Measurements from ENCODE around the gene CALM3. TPM values are rescaled to one million over a fixed set of nuclear protein-coding genes. Genes with fewer than 3 reads are reported as not detected.

CALM3 gene
- total and polyA plus RNA-seq, 2 experiments from 2014 or later: 237 to 246 TPM

- Histone ChIP-seq H3K27ac (no peak overlapping the region), H2AFZ (no peak overlapping the region), H3K36me3 (replicated peaks; ENCODE audit: insufficient read depth, low read depth) (no peaks in the 10 kb centered on the region), H3K9me2 (replicated peaks; ENCODE audit: insufficient read depth) (no peaks in the 10 kb centered on the region), H3K27me3 (peaks cover 24% of the 10 kb centered on the region), H3K4me2 (no peak overlapping the region), H3K9me3 (ENCODE audit: low read depth) (no peaks in the 10 kb centered on the region), H4K20me1 (ENCODE audit: insufficient read depth, poor library complexity, severe bottlenecking) (no peaks in the 10 kb centered on the region), H3K4me1 (ENCODE audit: insufficient read depth) (no peaks in the 10 kb centered on the region), H3K4me3 (no peak overlapping the region), H3K79me2 (peaks cover 5% of the 10 kb centered on the region)
- TF ChIP-seq CTCF (IDR thresholded peaks at IDR 0.05; ENCODE audit: poor library complexity) (no peak), EZH2 (IDR thresholded peaks at IDR 0.05; ENCODE audit: borderline replicate concordance) (peak; percentile 47)
- DNase-seq (ENCODE audit: low spot score): no peak
- 50% methylated on average over 42 of the region's 144 CpGs for WGBS (ENCODE audit: low lambda C conversion rate, missing lambda C conversion rate)
Measured at GRCh38 chr19:46648961-46649960, 48.1 kb downstream of the CALM3 start.

- no peaks in the 10 kb centered on the region for H4K20me1 ChIP-seq (ENCODE audit: insufficient read depth, poor library complexity, severe bottlenecking)
- no peak for DNase-seq (ENCODE audit: low spot score)
- WGBS (ENCODE audit: low lambda C conversion rate, missing lambda C conversion rate): 84% methylated on average over 7 of the region's 7 CpGs
Measured at GRCh38 chr19:46650445-46650844, 49.3 kb downstream of the CALM3 start.

GRCh38 chr19:46654621-46655152 lies 53.6 kb downstream of the CALM3 start:
- Histone ChIP-seq H4K20me1 (ENCODE audit: insufficient read depth, poor library complexity, severe bottlenecking) (no peaks in the 10 kb centered on the region), H3K27ac (peak overlapping the region; percentile 48), H3K4me2 (peak overlapping the region; percentile 1), H3K9me2 (replicated peaks; ENCODE audit: insufficient read depth) (no peaks in the 10 kb centered on the region), H3K4me3 (no peak overlapping the region), H3K27me3 (peaks cover 19% of the 10 kb centered on the region), H3K36me3 (replicated peaks; ENCODE audit: insufficient read depth, low read depth) (no peaks in the 10 kb centered on the region), H2AFZ (no peak overlapping the region), H3K79me2 (peaks cover 39% of the 10 kb centered on the region), H3K4me1 (ENCODE audit: insufficient read depth) (no peaks in the 10 kb centered on the region), H3K9me3 (ENCODE audit: low read depth) (no peaks in the 10 kb centered on the region)
- TF ChIP-seq CTCF (IDR thresholded peaks at IDR 0.05; ENCODE audit: poor library complexity) (no peak), EZH2 (IDR thresholded peaks at IDR 0.05; ENCODE audit: borderline replicate concordance) (no peak), EZH2phosphoT487 (IDR thresholded peaks at IDR 0.05; ENCODE audit: low read depth, severe bottlenecking, unreplicated experiment) (no peak)
- no peak for DNase-seq (ENCODE audit: low spot score)
- whole genome bisulfite sequencing (ENCODE audit: low lambda C conversion rate, missing lambda C conversion rate): 44% methylated on average over 13 of the region's 16 CpGs

More at GRCh38 chr19:46650445-46650844, 49.3 kb downstream of the CALM3 start:
- no peak overlapping the region for H3K4me3 ChIP-seq
- H3K4me2 ChIP-seq: no peak overlapping the region
- peaks cover 8% of the 10 kb centered on the region for H3K79me2 ChIP-seq
- H2AFZ ChIP-seq: no peak overlapping the region
- H3K4me1 ChIP-seq (ENCODE audit: insufficient read depth): no peaks in the 10 kb centered on the region
- H3K9me2 ChIP-seq (replicated peaks; ENCODE audit: insufficient read depth): no peaks in the 10 kb centered on the region
- TF ChIP-seq EZH2phosphoT487 (IDR thresholded peaks at IDR 0.05; ENCODE audit: low read depth, severe bottlenecking, unreplicated experiment): no peak
- no peak for TF ChIP-seq EZH2 (IDR thresholded peaks at IDR 0.05; ENCODE audit: borderline replicate concordance)
- no peak for TF ChIP-seq CTCF (IDR thresholded peaks at IDR 0.05; ENCODE audit: poor library complexity)
- no peaks in the 10 kb centered on the region for H3K36me3 ChIP-seq (replicated peaks; ENCODE audit: insufficient read depth, low read depth)
- peaks cover 24% of the 10 kb centered on the region for H3K27me3 ChIP-seq
- H3K27ac ChIP-seq: no peak overlapping the region
- H3K9me3 ChIP-seq (ENCODE audit: low read depth): no peaks in the 10 kb centered on the region
